GM18526 (cell line): ENCODE data around the gene PNPO.

Experiments used
- POLR2A ChIP-seq: IDR thresholded peaks from 3 replicates; pipeline ENCODE4 v1.6.1; 2011; ENCODE audit not compliant: insufficient read length; ENCODE audit errors: extremely low read depth

PNPO gene

DNA sequence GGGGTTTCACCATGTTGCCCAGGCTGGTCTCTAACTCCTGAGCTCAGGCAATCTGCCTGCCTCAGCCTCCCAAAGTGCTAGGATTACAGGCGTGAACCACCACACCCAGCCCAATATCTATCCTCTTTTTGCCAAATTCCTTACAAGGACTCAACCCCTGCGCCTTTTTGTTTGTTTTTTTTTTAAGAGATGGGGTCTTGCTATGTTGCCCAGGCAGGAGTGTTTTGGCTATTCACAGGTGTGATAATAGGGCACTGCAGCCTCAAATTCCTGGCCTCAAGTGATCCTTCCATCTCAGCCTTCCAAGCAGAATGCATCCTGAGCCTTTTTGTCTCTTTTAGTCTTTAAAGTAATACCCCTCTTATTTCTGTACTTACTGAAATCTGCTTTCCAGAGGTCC lies 28.3 kb upstream of the PNPO start:
- TF ChIP-seq POLR2A, result no peak

DNA sequence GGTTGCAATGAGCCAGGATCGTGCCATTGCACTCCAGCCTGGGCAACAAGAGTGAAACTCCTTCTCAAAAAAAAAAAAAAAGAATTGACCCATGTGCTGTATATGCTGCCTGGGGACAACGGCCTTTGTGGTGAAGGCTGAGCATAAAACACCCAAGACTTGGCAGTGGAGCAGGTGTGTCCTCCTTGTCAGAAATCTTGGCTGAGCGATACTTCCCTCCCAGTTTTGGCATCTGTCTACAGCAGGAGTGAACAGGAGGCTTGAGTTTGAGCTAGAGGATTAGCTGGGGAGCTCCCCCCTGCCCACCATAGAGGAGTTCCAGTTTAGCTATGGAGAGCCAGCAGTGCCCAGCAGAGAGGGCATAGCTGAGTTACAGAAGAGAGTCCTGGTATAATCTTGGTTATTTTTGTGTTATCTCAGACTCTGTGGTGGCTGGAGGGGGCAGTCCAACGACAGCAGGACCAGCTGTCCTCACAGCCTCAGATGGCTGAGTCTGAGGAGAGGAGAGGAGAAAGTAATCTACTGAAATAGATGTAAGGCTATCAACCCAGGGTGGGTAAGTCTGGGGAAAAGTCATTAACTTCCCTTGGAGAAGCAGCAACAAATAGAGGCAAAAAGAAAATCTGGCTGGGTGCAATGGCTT lies 26.9 kb upstream of the PNPO start:
- no peak for TF ChIP-seq POLR2A

DNA sequence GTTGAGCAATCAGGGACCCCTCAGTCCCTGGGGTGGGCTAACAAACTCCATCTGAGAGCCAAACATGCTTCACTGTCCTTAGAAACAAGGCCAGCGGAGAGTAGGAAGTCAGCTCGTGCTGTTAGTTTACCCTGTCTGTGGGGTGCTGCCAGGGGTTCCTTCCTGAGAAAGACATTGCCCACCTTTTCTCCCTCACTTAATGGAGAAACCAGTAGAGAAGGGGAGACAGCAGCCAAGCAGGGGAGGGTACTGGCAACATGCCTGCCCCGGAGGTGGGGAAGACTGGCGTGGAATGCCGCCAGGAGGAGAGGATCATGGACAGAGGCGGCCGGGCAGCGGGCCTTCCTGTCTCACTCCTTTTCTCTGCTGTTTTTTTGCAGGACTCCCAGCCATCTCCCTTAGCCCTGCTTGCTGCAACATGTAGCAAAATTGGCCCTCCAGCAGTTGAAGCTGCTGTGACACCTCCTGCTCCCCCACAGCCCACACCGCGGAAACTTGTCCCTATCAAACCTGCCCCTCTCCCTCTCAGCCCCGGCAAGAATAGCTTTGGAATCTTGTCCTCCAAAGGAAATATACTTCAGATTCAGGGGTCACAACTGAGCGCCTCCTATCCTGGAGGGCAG lies 25.5 kb upstream of the PNPO start:
- no peak for TF ChIP-seq POLR2A

DNA sequence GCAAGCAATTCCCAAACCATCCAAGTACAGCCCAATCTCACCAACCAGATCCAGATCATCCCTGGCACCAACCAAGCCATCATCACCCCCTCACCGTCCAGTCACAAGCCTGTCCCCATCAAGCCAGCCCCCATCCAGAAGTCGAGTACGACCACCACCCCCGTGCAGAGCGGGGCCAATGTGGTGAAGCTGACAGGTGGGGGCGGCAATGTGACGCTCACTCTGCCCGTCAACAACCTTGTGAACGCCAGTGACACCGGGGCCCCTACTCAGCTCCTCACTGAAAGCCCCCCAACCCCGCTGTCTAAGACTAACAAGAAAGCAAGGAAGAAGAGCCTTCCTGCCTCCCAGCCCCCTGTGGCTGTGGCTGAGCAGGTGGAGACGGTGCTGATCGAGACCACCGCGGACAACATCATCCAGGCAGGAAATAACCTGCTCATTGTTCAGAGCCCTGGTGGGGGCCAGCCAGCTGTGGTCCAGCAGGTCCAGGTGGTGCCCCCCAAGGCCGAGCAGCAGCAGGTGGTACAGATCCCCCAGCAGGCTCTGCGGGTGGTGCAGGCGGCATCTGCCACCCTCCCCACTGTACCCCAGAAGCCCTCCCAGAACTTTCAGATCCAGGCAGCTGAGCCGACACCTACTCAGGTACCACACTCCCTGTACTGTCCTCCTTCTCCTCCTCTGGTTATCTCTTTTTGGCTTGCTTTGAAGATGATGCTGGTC lies 24.7 kb upstream of the PNPO start:
- no peak for TF ChIP-seq POLR2A

DNA sequence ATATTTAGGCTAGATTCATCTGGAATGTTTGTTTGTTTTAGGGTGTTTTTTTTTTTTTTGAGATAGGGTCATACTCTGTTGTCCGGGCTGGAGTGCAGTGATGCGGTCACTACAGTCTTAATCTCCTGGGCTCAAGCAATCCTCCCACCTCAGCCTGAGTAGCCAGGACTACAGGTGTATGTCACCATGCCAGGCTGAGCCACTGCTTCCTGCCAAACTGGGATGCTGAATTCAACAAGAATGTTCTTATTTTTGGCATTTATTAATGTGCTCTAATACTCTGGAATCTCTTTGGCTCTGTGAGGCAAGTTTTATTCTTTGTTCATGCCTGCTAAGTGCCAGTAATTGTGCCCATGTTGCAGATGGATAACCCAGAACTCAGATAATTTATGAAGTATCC lies 23.8 kb upstream of the PNPO start:
- TF ChIP-seq POLR2A, result no peak

DNA sequence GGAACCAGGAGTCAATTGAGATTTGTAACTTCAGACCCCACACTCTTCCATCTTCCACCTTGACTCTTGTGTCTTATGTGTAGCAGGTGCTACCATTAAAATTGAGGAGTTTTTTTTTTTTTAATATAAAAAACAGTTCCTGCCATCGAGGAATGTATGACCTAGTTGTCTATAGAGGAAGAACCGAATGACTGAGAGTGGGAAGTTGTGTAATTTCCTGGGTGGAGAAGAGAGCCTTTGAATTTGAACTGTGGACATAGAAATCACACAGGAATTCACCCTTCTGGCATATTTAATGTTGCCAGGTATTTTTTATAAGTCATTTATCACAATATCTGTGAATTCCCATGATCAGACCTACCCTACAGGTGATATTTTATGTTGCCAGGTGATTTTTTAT lies 23.4 kb upstream of the PNPO start:
- TF ChIP-seq POLR2A, result no peak

DNA sequence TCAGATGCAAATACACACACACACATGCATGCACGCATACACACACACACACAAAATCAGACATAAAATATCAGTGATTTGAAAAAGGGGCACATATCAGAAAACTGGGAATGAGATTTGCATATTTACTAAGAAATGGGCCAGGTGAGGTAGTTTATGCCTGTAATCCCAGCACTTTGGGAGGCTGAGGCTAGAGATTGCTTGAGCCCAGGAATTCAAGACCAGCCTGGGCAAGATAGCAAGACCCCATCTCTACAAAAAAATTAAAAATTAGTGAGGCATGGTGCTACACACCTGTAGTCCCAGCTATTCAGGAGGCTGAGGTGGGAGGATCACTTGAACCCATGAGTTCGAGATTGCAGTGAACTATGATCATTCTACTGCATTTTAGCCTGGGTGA lies 22.4 kb upstream of the PNPO start:
- TF ChIP-seq POLR2A, result no peak

DNA sequence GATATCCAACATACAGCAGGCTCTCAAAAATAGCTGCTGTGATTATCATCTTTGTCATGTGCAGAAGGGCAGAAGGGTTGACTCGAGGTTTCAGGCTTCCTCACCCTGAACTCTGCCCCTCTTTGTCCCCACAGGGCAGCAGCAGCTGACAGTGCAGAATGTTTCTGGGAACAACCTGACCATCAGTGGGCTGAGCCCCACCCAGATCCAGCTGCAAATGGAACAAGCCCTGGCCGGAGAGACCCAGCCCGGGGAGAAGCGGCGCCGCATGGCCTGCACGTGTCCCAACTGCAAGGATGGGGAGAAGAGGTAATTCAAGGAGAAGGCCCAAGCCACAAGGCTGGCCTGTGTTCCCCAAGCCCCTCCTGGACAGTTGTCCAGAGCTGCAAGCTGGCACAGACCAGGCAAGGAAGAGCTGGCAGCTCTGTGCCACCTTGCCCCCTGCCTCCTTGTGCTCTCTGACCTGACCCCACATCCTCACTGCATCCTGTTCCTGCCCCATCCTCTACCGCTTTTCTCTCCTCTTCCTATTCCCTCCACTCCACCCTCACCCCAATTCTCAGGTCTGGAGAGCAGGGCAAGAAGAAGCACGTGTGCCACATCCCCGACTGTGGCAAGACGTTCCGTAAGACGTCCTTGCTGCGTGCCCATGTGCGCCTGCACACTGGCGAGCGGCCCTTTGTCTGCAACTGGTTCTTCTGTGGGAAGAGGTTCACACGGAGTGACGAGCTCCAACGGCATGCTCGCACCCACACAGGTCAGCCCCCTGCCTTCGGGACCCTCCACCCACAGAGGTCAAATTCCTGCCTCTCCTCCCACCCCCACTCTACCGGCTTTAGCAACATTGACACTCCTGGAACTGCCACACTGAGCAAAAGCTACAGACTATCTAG lies 16.3 kb upstream of the PNPO start:
- TF ChIP-seq POLR2A, result no peak

DNA sequence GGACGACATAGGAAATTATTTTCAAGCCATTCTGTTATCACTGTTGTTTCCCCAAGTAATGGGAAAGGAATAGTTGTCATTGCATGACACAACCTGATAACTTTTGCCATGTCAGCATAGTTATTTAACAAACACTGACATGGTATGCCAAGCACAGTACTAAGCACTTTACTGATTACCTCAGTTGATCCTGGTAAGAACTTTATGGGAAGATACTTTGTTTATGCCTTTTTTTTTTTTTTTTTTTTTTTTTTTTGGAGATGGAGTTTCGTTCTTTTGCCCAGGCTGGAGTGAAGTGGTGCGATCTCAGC lies 15.7 kb upstream of the PNPO start:
- no peak for TF ChIP-seq POLR2A

DNA sequence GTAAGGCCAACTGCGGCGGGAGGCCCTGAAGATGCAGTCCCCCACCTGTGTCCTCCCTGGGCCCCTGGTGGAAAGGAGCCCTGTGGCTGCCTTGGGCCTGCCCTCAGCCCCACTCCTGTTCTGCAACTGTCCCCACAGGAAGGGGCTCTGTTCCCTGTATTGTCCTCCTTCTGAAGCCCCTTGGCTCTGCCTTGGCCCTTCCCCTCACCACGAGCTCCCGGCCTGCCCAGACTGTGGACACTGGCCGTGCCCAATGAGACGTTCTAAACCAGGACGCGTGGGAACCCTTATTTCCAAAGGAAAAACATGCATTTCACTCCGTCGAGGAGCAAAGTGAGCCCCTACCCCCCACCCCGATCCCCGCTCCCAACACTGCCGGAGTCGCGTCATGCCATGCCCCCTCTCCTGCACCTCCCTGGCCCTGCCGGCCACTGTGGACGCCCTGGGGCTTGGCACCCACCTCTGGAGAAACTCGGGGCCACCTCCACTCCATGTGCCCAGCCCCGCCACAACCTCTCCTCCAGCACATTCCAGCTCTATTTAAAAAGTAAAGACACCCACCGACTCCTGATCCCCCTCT lies 13.5 kb upstream of the PNPO start:
- no peak for TF ChIP-seq POLR2A

DNA sequence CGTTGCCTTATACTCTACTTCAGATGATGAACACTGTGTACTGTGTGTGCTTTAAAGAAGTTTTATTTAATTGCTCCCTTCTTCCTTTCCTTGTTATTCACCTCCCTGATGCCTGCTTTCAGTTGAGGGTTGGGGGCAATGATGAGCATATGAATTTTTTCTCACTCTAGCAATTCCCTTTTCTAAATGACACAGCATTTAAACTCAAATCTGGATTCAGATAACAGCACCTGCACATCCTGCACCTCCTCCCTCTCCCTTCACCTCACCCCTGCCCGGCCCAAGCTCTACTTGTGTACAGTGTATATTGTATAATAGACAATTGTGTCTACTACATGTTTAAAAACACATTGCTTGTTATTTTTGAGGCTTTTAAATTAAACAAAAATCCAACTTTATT lies 13.0 kb upstream of the PNPO start:
- TF ChIP-seq POLR2A, result no peak

DNA sequence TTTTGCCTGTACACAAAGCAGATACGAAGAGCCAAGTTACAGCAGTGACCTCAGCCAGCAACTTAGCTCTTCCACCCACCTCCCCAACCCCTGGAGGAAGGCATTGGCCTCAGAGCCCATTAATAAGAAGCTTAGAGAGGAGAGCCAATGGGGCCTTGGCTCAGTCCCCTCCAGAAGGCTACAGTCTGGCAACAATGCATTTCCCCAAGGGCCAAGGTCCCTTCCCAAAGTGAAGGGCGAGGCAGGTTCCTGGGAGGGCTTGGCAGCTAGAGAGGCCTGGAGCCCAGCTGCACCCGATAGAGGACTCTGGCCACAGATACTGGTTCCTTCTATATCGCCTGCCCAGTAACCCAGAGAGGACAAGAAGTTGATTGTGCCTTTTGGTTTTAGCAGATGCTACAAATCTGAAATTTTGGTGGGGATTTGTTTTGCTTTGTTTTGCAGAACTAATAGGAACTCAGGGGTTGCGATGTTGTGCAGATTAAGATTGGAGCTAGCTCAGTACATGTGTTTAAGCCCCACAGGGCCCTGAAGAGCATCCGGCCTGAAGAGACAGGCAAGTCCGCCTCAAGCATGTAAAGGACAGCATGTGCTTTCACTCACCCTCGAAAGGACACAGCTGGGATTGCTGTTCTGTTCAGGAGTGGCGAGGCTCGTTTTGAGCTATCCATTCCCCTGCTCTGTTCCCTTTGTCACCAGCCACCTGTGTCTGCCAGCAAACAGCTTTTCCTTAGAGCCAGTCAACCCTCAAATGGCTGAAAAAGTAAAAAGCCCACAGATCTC lies 12.0 kb upstream of the PNPO start:
- no peak for TF ChIP-seq POLR2A

DNA sequence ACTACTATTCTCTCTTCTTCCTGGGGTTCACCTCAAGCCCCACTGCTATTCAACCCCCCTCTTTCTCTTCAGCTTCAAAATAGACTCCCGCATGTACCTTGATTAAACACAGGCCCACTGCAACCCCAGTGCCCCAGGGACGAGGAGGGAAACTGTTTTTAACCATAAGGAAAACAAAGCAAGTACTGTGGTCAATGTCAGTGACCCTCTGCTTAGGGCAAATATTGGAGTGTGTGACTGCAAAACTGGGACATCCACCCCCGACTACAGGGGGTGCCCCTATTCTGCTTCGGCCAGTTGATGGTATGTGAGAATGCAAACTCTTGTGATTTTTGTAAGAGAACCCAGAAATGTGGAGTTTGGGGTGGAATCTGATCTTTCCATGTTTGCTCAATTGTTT lies 9.5 kb upstream of the PNPO start:
- TF ChIP-seq POLR2A, result no peak

DNA sequence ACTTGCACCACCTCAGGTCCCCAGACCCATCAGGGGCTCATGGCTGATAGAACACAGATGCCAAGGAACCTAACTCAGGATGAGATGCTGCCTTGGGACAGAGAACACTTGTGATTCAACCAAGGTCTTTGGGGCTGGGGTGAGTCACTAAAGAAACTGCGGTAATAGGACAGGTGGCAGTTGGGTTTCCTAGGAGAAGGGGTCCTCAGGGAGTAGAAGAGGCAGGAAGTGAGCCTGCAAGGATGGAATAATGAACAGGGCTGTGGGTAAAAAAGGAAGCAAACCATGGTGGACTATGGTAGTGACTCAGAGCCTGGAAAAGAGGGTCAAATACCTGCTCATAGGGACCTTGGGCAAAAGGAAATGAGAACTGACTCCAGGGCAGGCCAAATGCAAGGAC lies 6.5 kb upstream of the PNPO start:
- TF ChIP-seq POLR2A, result no peak

DNA sequence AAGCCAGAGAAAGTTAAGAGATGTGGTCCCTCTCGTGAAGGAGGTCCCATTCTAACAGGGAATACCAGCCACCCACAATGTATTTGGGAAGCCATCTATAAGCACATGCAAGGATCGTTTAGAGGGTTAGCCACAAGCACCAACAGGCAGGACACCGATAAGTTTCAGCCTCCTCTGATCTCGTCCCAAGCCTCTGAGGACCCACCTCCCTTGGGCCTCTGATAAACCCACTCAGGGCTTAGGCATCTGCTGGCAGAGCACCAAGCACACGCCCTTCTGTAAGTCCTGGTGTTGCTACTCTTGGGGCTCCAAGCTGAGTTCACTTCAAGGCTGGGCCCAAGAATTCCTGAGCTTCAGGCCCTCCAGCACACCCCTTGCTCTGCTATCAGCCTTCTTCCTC lies 5.4 kb upstream of the PNPO start:
- no peak for TF ChIP-seq POLR2A
